ENCODE measurements around the gene MICALL1.

MICALL1 gene

GRCh38 chr22:37967147-37967546, 61.0 kb downstream of the MICALL1 start:
- H3K27ac ChIP-seq: no peak overlapping the region
- TF ChIP-seq ZFX (IDR thresholded peaks at IDR 0.05; ENCODE audit: borderline replicate concordance) (no peak), CTCF (IDR thresholded peaks at IDR 0.05) (no peak)

GRCh38 chr22:37967637-37968451, 61.7 kb downstream of the MICALL1 start:
- no peak overlapping the region for H3K27ac ChIP-seq
- no peak for TF ChIP-seq ZFX (IDR thresholded peaks at IDR 0.05; ENCODE audit: borderline replicate concordance)
- no peak for TF ChIP-seq CTCF (IDR thresholded peaks at IDR 0.05)

DNA sequence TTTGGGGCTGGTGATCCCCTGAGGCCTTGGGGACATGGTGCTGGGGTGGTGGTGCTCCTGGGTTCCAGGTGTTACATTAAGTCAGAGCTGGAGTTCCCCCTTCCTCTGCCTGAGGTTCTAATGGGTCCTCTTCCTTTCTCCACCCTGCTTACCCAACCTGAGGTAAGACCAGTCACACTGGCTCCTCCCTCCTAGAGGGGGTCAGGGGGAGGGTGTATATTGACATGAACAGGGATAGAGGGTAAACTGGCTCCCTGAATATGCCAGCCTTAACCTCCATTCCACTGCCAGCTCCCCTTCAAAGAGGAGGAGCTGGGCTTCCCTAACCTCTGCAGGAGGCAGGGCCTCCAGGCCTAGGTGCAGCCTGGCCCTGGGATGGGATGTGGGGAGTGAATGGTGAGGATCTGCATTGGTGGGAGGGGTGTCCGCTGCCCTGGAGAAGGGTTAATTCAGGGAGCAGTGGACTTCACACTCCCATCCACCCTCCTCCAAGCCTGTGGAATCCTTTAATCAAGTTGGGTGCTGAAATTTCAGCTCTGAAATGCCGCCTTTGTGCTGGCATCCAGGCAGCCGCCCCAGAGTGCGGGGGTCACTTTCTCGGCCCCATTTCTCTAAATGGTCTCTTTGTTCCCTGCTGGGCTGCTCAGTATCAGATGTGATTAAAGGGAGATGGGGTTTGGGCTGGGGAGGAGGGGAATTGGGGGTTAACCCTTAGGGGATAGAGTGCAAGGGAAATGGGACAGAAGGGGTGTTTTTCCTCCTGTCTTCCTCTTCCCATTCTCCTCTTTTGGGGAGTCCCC, 62.6 kb downstream of the MICALL1 start:
- no peak overlapping the region for H3K27ac ChIP-seq
- TF ChIP-seq ZFX (IDR thresholded peaks at IDR 0.05; ENCODE audit: borderline replicate concordance) (no peak), CTCF (IDR thresholded peaks at IDR 0.05) (no peak)

- H3K27ac ChIP-seq: no peak overlapping the region
Measured at GRCh38 chr22:37970864-37971263, 64.8 kb downstream of the MICALL1 start.

GRCh38 chr22:37971475-37972434, 65.7 kb downstream of the MICALL1 start:
- TF ChIP-seq ZFX (IDR thresholded peaks at IDR 0.05; ENCODE audit: borderline replicate concordance): no peak
- TF ChIP-seq CTCF (IDR thresholded peaks at IDR 0.05): no peak
- H3K27ac ChIP-seq: no peak overlapping the region

More at GRCh38 chr22:37970864-37971263, 64.8 kb downstream of the MICALL1 start:
- TF ChIP-seq CTCF (IDR thresholded peaks at IDR 0.05) (no peak), ZFX (IDR thresholded peaks at IDR 0.05; ENCODE audit: borderline replicate concordance) (no peak)

DNA sequence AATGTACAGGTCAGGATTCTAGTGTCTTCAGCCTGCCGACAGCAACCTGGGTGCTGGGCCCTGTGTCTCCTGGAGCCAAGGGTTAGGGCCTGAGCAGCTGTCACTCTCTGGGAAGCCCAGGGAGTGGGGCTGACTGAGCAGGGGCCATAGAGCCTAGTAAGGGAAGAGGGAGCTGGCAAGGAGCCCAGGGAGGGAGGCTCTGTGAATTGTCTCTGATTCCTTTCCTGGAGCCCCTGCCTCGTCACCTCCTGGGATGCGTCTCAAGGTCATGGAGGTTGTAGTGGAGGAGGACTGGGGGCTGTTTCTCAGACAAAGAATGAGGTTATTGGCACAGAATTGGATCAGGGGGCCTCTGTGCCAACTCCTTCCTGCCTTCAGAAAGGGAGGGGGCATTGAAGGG, 66.4 kb downstream of the MICALL1 start:
- TF ChIP-seq CTCF (IDR thresholded peaks at IDR 0.05) (no peak), ZFX (IDR thresholded peaks at IDR 0.05; ENCODE audit: borderline replicate concordance) (no peak)
- no peak overlapping the region for H3K27ac ChIP-seq
